HG02884 (cell line): ENCODE measurements around the gene SYNPR.
A peak's percentile ranks its signal among the peaks of the same experiment; 100 is the strongest.

ENCODE experiments used
- ATAC-seq: cut with Tn5 transposase; IDR thresholded peaks from one replicate; pipeline ENCODE4 v1.9.1; 2021; ENCODE audit warnings: mild to moderate bottlenecking, moderate library complexity; ENCODE audit not compliant: unreplicated experiment

The SYNPR gene

GRCh38 chr3:63523100-63523499, 245.0 kb downstream of the SYNPR start:
- ATAC-seq = no peak

- no peak for ATAC-seq
These were observed 250.4 kb downstream of the SYNPR start for GRCh38 chr3:63528325-63529000.

GRCh38 chr3:63532521-63532920, 254.4 kb downstream of the SYNPR start:
- no peak for ATAC-seq

- ATAC-seq = peak; percentile 52
These were observed 260.8 kb downstream of the SYNPR start for GRCh38 chr3:63538919-63539318.

GRCh38 chr3:63555767-63556166, 277.7 kb downstream of the SYNPR start:
- ATAC-seq = no peak

GRCh38 chr3:63556401-63556800, 278.3 kb downstream of the SYNPR start:
- no peak for ATAC-seq

GRCh38 chr3:63557912-63558311, 279.8 kb downstream of the SYNPR start:
- ATAC-seq = peak; percentile 93

- no peak for ATAC-seq
These were observed 281.8 kb downstream of the SYNPR start for GRCh38 chr3:63559884-63560283.

GRCh38 chr3:63561879-63562278, 283.8 kb downstream of the SYNPR start:
- no peak for ATAC-seq

- no peak for ATAC-seq
These were observed 284.2 kb downstream of the SYNPR start for GRCh38 chr3:63562323-63562722.

- ATAC-seq = no peak
These were observed 285.5 kb downstream of the SYNPR start for GRCh38 chr3:63563572-63563971.

GRCh38 chr3:63565220-63565619, 287.1 kb downstream of the SYNPR start:
- ATAC-seq = no peak

- no peak for ATAC-seq
These were observed 293.6 kb downstream of the SYNPR start for GRCh38 chr3:63571682-63572081.

GRCh38 chr3:63576846-63577245, 298.7 kb downstream of the SYNPR start:
- ATAC-seq = no peak

GRCh38 chr3:63578858-63579257, 300.8 kb downstream of the SYNPR start:
- ATAC-seq = no peak

- ATAC-seq = no peak
These were observed 302.0 kb downstream of the SYNPR start for GRCh38 chr3:63580151-63580550.

- no peak for ATAC-seq
These were observed 304.9 kb downstream of the SYNPR start for GRCh38 chr3:63582943-63583500.

GRCh38 chr3:63584681-63585080, 306.6 kb downstream of the SYNPR start:
- no peak for ATAC-seq

- ATAC-seq = no peak
These were observed 307.8 kb downstream of the SYNPR start for GRCh38 chr3:63585927-63586326.

- no peak for ATAC-seq
These were observed 310.8 kb downstream of the SYNPR start for GRCh38 chr3:63588895-63589294.

- ATAC-seq = no peak
These were observed 315.7 kb downstream of the SYNPR start for GRCh38 chr3:63593779-63594178.

GRCh38 chr3:63595221-63595620, 317.1 kb downstream of the SYNPR start:
- ATAC-seq = no peak

- no peak for ATAC-seq
These were observed 318.9 kb downstream of the SYNPR start for GRCh38 chr3:63597019-63597418.
